HEK293 (cell line): ENCODE data around the gene LONP2.

Source experiments
- CTCF ChIA-PET: fragments of 350-600 bp; formaldehyde crosslinking; extraction: SDS; loops from one replicate; lab custom pipeline; 2021; ENCODE audit warnings: antibody characterized with exemption; lab: Yijun Ruan, JAX
- POLR2A ChIA-PET: fragments of 300-600 bp; formaldehyde crosslinking; extraction: SDS; loops from one replicate; lab custom pipeline; 2020; ENCODE audit warnings: antibody characterized with exemption, inconsistent platforms; lab: Yijun Ruan, JAX
- H3K27ac ChIP-seq: fragments of 200-500 bp; sonication (Bioruptor generic); 2 replicates; pipeline ENCODE4 v1.5.1; 2014; ENCODE audit warnings: low read depth, low read length, control low read depth, inconsistent platforms; ENCODE audit errors: extremely low read depth
- H3K36me3 ChIP-seq, 2 experiments: fragments of 200-500 bp in 1 of 2; sonication (Bioruptor generic) in 1 of 2; 1 replicate in 1 of 2; 2 replicates in 1 of 2; pipeline ENCODE4 v1.5.1; 2014 to 2017; ENCODE audit warnings: inconsistent platforms in 2 of 2, low read length in 2 of 2; ENCODE audit not compliant: control insufficient read depth in 2 of 2, insufficient read depth in 1 of 2
- H3K4me1 ChIP-seq: fragments of 200-500 bp; sonication (Bioruptor generic); 2 replicates; pipeline ENCODE4 v1.5.1; 2014; ENCODE audit warnings: mild to moderate bottlenecking, low read length, inconsistent platforms; ENCODE audit not compliant: control insufficient read depth, insufficient read depth
- H3K4me3 ChIP-seq: 2 replicates; pipeline ENCODE4 v1.5.1; 2011; ENCODE audit warnings: low read depth, mild to moderate bottlenecking, control low read depth, low read length, moderate library complexity
- H3K9me3 ChIP-seq: fragments of 200-500 bp; sonication (Bioruptor generic); 2 replicates; pipeline ENCODE4 v1.5.1; 2014; ENCODE audit warnings: low read depth, low read length, inconsistent platforms; ENCODE audit not compliant: control insufficient read depth, insufficient read depth
- EGR2 ChIP-seq: fragments of 450-650 bp; formaldehyde crosslinking; IDR thresholded peaks from 2 replicates; pipeline ENCODE4 v1.5.1; 2016; ENCODE audit warnings: low read depth, missing biosample characterization, missing genetic modification characterization
- FEZF1 ChIP-seq: fragments of 450-650 bp; formaldehyde crosslinking; IDR thresholded peaks from 2 replicates; pipeline ENCODE4 v1.5.1; 2016; ENCODE audit warnings: missing biosample characterization, missing genetic modification characterization
- PRDM1 ChIP-seq: fragments of 450-650 bp; formaldehyde crosslinking; IDR thresholded peaks from 2 replicates; pipeline ENCODE4; 2016; ENCODE audit warnings: missing biosample characterization, missing genetic modification characterization
- SCRT2 ChIP-seq: fragments of 450-650 bp; formaldehyde crosslinking; IDR thresholded peaks from 2 replicates; pipeline ENCODE4 v1.5.1; 2016; ENCODE audit warnings: missing biosample characterization, missing genetic modification characterization
- TCF7L2 ChIP-seq: IDR thresholded peaks from 2 replicates; pipeline ENCODE4 v1.6.1; 2011; ENCODE audit warnings: low read depth, mild to moderate bottlenecking, inconsistent platforms, low read length, moderate library complexity, borderline replicate concordance
- ZBTB17 ChIP-seq: fragments of 450-650 bp; formaldehyde crosslinking; IDR thresholded peaks from 2 replicates; pipeline ENCODE4 v1.5.1; 2016; ENCODE audit warnings: missing biosample characterization, missing genetic modification characterization
- ZEB2 ChIP-seq: fragments of 450-650 bp; formaldehyde crosslinking; IDR thresholded peaks from 2 replicates; pipeline ENCODE4 v1.5.1; 2016; ENCODE audit warnings: missing biosample characterization, missing genetic modification characterization
- ZFHX2 ChIP-seq: fragments of 450-650 bp; formaldehyde crosslinking; conservative IDR thresholded peaks from 2 replicates; pipeline ENCODE4 v1.5.1; 2016; ENCODE audit warnings: missing biosample characterization, missing genetic modification characterization
- ZNF138 ChIP-seq: fragments of 450-650 bp; formaldehyde crosslinking; IDR thresholded peaks from 2 replicates; pipeline ENCODE4 v1.5.1; 2016; ENCODE audit warnings: missing biosample characterization, missing genetic modification characterization, borderline replicate concordance
- ZNF24 ChIP-seq: fragments of 450-650 bp; formaldehyde crosslinking; IDR thresholded peaks from 2 replicates; pipeline ENCODE4 v1.5.1; 2016; ENCODE audit warnings: missing biosample characterization, missing genetic modification characterization
- ZNF311 ChIP-seq: fragments of 450-650 bp; formaldehyde crosslinking; IDR thresholded peaks from 2 replicates; pipeline ENCODE4 v1.5.1; 2017; ENCODE audit warnings: missing biosample characterization, missing genetic modification characterization, borderline replicate concordance
- ZNF585B ChIP-seq: fragments of 450-650 bp; formaldehyde crosslinking; IDR thresholded peaks from 2 replicates; pipeline ENCODE4 v1.5.1; 2016; ENCODE audit warnings: missing biosample characterization, missing genetic modification characterization
- ZNF623 ChIP-seq: fragments of 450-650 bp; formaldehyde crosslinking; IDR thresholded peaks from 2 replicates; pipeline ENCODE4 v1.5.1; 2016; ENCODE audit warnings: missing biosample characterization, missing genetic modification characterization
- ZNF747 ChIP-seq: fragments of 450-650 bp; formaldehyde crosslinking; IDR thresholded peaks from 2 replicates; pipeline ENCODE4 v1.5.1; 2016; ENCODE audit warnings: missing biosample characterization, missing genetic modification characterization
- ZNF776 ChIP-seq: fragments of 450-650 bp; formaldehyde crosslinking; IDR thresholded peaks from 2 replicates; pipeline ENCODE4 v1.5.0; 2017; ENCODE audit warnings: missing biosample characterization, missing genetic modification characterization, borderline replicate concordance
- ZNF785 ChIP-seq: fragments of 450-650 bp; formaldehyde crosslinking; IDR thresholded peaks from 2 replicates; pipeline ENCODE4 v1.5.1; 2016; ENCODE audit warnings: missing biosample characterization, missing genetic modification characterization
- TF ChIP-seq, protein P1 (sequence below): fragments of 450-650 bp; formaldehyde crosslinking; IDR thresholded peaks from 2 replicates; pipeline ENCODE4 v1.5.1; 2016; ENCODE audit warnings: missing biosample characterization, missing genetic modification characterization

Gene LONP2

DNA sequence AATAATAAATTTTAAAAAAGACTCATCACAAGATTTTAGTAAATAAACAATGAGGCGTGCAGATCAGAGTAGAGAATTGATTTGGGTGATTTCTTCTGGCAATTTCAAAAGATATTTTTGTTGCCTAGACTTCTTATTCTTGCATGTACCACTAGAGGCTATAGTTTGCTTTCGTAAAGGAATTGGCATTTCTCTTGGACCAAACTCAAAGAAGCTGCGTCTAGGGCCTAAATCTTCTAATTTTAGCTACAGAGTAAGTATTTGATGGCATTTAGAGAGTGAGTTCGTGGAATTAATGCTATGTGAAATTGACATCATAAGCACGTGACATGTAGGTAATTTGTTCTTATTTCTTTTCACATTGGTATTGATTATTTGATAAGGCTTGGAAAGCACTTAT lies 27.6 kb downstream of the LONP2 start:
- Histone ChIP-seq H3K9me3 (no peaks in the 10 kb centered on the region), H3K27ac (no peak overlapping the region), H3K4me3 (no peak overlapping the region), H3K36me3 (peaks cover 16 to 43% of the 10 kb centered on the region in 2 experiments), H3K4me1 (0 out of 2 replicates have a peak, but pooled peaks cover under 1% of the 10 kb centered on the region)
- ChIA-PET CTCF (no interaction called here), POLR2A (no interaction called here)
- TF ChIP-seq TCF7L2 (no peak), ZNF623 (tag by site-specific recombination) (no peak), ZNF776 (tag by site-specific recombination) (no peak), ZNF138 (tag by site-specific recombination) (no peak)
- TF ChIP-seq, protein P1, sequence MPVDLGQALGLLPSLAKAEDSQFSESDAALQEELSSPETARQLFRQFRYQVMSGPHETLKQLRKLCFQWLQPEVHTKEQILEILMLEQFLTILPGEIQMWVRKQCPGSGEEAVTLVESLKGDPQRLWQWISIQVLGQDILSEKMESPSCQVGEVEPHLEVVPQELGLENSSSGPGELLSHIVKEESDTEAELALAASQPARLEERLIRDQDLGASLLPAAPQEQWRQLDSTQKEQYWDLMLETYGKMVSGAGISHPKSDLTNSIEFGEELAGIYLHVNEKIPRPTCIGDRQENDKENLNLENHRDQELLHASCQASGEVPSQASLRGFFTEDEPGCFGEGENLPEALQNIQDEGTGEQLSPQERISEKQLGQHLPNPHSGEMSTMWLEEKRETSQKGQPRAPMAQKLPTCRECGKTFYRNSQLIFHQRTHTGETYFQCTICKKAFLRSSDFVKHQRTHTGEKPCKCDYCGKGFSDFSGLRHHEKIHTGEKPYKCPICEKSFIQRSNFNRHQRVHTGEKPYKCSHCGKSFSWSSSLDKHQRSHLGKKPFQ = no peak

DNA sequence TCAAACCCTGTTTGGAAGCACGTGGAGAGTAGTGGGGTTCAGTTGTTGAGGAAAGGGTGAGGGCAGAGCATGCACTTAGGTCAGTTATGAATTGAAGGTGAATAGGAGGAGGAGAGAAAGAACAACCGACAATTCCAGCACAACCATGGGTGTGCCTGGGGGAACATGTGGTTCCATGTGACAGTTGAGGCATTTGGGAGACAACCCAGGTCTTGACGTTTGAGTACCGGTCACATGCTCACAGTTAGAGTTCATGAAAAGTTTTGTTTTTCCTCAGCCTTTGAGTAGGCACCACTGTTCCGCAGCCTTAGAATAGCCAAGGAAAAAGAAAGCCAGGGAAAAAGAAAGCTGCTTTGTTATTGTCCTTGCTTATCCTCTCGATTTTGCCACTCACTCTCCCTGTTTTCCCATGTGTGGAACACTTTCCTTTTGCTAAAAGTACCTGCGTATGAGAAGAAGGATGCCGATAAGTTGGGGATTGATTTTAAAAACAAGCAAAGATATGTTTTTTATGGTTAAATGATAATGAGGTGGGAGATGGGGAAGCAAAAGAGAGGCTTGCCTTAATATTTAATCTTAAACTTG lies 28.8 kb downstream of the LONP2 start:
- TF ChIP-seq ZNF311 (tag by site-specific recombination) (no peak), ZEB2 (no peak), ZNF785 (no peak), PRDM1 (tag by site-specific recombination) (peak; percentile 87)
- POLR2A ChIA-PET = no interaction called here
- no peak overlapping the region for H3K4me3 ChIP-seq
- 0 out of 2 replicates have a peak, but pooled peaks cover 3% of the 10 kb centered on the region for H3K4me1 ChIP-seq
- H3K27ac ChIP-seq = no peak overlapping the region
- no peaks in the 10 kb centered on the region for H3K9me3 ChIP-seq
- peaks cover 16 to 42% of the 10 kb centered on the region in 2 experiments for H3K36me3 ChIP-seq
- CTCF ChIA-PET = interaction anchor here (0.8 kb wide), 1 partner anchor 350 kb away, joined by 3 read pairs; no protein-coding TSS in a partner anchor

- Histone ChIP-seq H3K4me3 (no peak overlapping the region), H3K4me1 (peaks cover 7% of the 10 kb centered on the region)
- TF ChIP-seq ZNF24 (no peak), ZNF585B (tag by site-specific recombination) (no peak), EGR2 (tag by site-specific recombination) (peak; percentile 68), ZFHX2 (peak; percentile 37), ZNF747 (tag by site-specific recombination) (no peak)
- TF ChIP-seq, all 188 proteins: peak for 2
- Histone ChIP-seq H3K36me3 (peaks cover 16 to 44% of the 10 kb centered on the region in 2 experiments), H3K27ac (no peak overlapping the region), H3K9me3 (no peaks in the 10 kb centered on the region)
- ChIA-PET CTCF (interaction anchor here (0.7 kb wide), 1 partner anchor 26 kb away, joined by 3 read pairs; no protein-coding TSS in a partner anchor), POLR2A (no interaction called here)
These were observed 30.4 kb downstream of the LONP2 start for GRCh38 chr16:48274476-48274875.

DNA sequence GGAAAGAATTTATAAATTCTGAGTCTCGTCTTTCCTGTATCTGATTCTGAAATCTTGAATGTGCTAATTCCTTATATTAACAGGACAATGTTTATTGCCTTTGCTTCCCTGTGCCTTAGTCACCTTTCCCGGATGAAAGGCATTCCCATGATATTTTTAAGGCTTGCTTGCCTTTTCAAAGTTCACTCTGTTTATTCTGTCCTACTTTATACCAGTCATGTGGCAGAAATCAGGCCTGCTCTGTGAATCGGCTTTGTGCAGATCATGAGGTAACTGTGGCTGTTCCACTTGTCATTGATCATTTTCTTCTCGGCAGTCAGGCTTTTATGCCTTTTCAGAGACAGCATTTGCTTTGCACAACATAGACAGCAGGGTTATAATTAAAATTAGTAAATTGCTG lies 32.0 kb downstream of the LONP2 start:
- CTCF ChIA-PET = no interaction called here
- TF ChIP-seq SCRT2 (tag by site-specific recombination) = no peak
- TF ChIP-seq ZBTB17 (tag by site-specific recombination) = peak; percentile 51
- TF ChIP-seq FEZF1 = 0 out of 2 replicates have a peak, but pooled peaks have one; percentile 29

More for the DNA sequence above, 32.0 kb downstream of the LONP2 start:
- POLR2A ChIA-PET = no interaction called here
- Histone ChIP-seq H3K27ac (no peak overlapping the region), H3K4me1 (peaks cover 11% of the 10 kb centered on the region), H3K36me3 (peaks cover 6 to 32% of the 10 kb centered on the region in 2 experiments), H3K9me3 (no peaks in the 10 kb centered on the region), H3K4me3 (no peak overlapping the region)
